ENCODE results near the gene ANKRD9. TPM values are rescaled to one million over a fixed set of nuclear protein-coding genes. Genes with fewer than 3 reads are reported as not detected.

Gene ANKRD9
- total and polyA plus RNA-seq, 2 donors (not counting 1 experiment from before 2014, with no cell fraction given): 2.7 to 22.0 TPM

GRCh38 chr14:102538602-102539543 is 29.3 kb upstream of the ANKRD9 start:
- Histone ChIP-seq H4K20me1 (ENCODE audit: control insufficient read depth, extremely low read depth, insufficient read depth, low read length) (no peaks in the 10 kb centered on the region), H3K4me1 (ENCODE audit: control insufficient read depth, extremely low read depth, insufficient read depth, low read length) (no peaks in the 10 kb centered on the region), H3K9me3 (ENCODE audit: control insufficient read depth, insufficient read depth, low read depth, low read length) (no peaks in the 10 kb centered on the region), H2AFZ (ENCODE audit: low read length) (no peak overlapping the region), H3K27me3 (ENCODE audit: control insufficient read depth, insufficient read depth, low read length) (peaks cover under 1% of the 10 kb centered on the region), H3K9ac (ENCODE audit: insufficient read depth, low read length) (no peak overlapping the region), H3K4me3 (replicated peaks in 1 of 4; ENCODE audit: control extremely low read depth in 1 of 4, insufficient read depth in 1 of 4, low read depth in 3 of 4, low read length in 4 of 4) (no peak overlapping the region), H3K4me2 (ENCODE audit: extremely low read depth, insufficient read depth, low read length) (no peak overlapping the region), H3K79me2 (ENCODE audit: control insufficient read depth, insufficient read depth, low read length) (no peaks in the 10 kb centered on the region), H3K36me3 (ENCODE audit: control insufficient read depth, insufficient read depth, low read length) (no peaks in the 10 kb centered on the region), H3K27ac (ENCODE audit: insufficient read depth, low read length) (no peak overlapping the region)
- TF ChIP-seq EZH2 (IDR thresholded peaks at IDR 0.05; ENCODE audit: low read length, missing control alignments) (no peak), CTCF (conservative IDR thresholded peaks at IDR 0.05 in 1 of 2, IDR thresholded peaks at IDR 0.05 in 1 of 2; ENCODE audit: low read depth in 1 of 2, low read length in 2 of 2) (no peak)
- peak in 1 of 2 donors; percentile 39 for DNase-seq (ENCODE audit: low read depth in 2 of 2)

GRCh38 chr14:102537981-102538601 is 28.5 kb upstream of the ANKRD9 start:
- no peak for TF ChIP-seq EZH2 (IDR thresholded peaks at IDR 0.05; ENCODE audit: low read length, missing control alignments)
- TF ChIP-seq CTCF (conservative IDR thresholded peaks at IDR 0.05 in 1 of 2, IDR thresholded peaks at IDR 0.05 in 1 of 2; ENCODE audit: low read depth in 1 of 2, low read length in 2 of 2): no peak
- no peak overlapping the region for H3K4me3 ChIP-seq (replicated peaks in 1 of 4; ENCODE audit: control extremely low read depth in 1 of 4, insufficient read depth in 1 of 4, low read depth in 3 of 4, low read length in 4 of 4)
- H3K4me1 ChIP-seq (ENCODE audit: control insufficient read depth, extremely low read depth, insufficient read depth, low read length): no peaks in the 10 kb centered on the region
- no peak overlapping the region for H2AFZ ChIP-seq (ENCODE audit: low read length)
- H3K9ac ChIP-seq (ENCODE audit: insufficient read depth, low read length): no peak overlapping the region
- DNase-seq (ENCODE audit: low read depth in 2 of 2): no peak
- no peak overlapping the region for H3K4me2 ChIP-seq (ENCODE audit: extremely low read depth, insufficient read depth, low read length)
- no peaks in the 10 kb centered on the region for H3K9me3 ChIP-seq (ENCODE audit: control insufficient read depth, insufficient read depth, low read depth, low read length)
- H3K27ac ChIP-seq (ENCODE audit: insufficient read depth, low read length): no peak overlapping the region
- H3K79me2 ChIP-seq (ENCODE audit: control insufficient read depth, insufficient read depth, low read length): no peaks in the 10 kb centered on the region
- no peaks in the 10 kb centered on the region for H4K20me1 ChIP-seq (ENCODE audit: control insufficient read depth, extremely low read depth, insufficient read depth, low read length)
- H3K36me3 ChIP-seq (ENCODE audit: control insufficient read depth, insufficient read depth, low read length): no peaks in the 10 kb centered on the region
- no peaks in the 10 kb centered on the region for H3K27me3 ChIP-seq (ENCODE audit: control insufficient read depth, insufficient read depth, low read length)

- Histone ChIP-seq H2AFZ (ENCODE audit: low read length) (no peak overlapping the region), H3K4me3 (replicated peaks in 1 of 4; ENCODE audit: control extremely low read depth in 1 of 4, insufficient read depth in 1 of 4, low read depth in 3 of 4, low read length in 4 of 4) (no peak overlapping the region), H3K4me1 (ENCODE audit: control insufficient read depth, extremely low read depth, insufficient read depth, low read length) (peaks cover 5% of the 10 kb centered on the region), H3K79me2 (ENCODE audit: control insufficient read depth, insufficient read depth, low read length) (no peaks in the 10 kb centered on the region), H3K36me3 (ENCODE audit: control insufficient read depth, insufficient read depth, low read length) (no peaks in the 10 kb centered on the region), H3K27ac (ENCODE audit: insufficient read depth, low read length) (no peak overlapping the region), H4K20me1 (ENCODE audit: control insufficient read depth, extremely low read depth, insufficient read depth, low read length) (no peaks in the 10 kb centered on the region), H3K9ac (ENCODE audit: insufficient read depth, low read length) (no peak overlapping the region), H3K4me2 (ENCODE audit: extremely low read depth, insufficient read depth, low read length) (no peak overlapping the region), H3K27me3 (ENCODE audit: control insufficient read depth, insufficient read depth, low read length) (no peaks in the 10 kb centered on the region), H3K9me3 (ENCODE audit: control insufficient read depth, insufficient read depth, low read depth, low read length) (no peaks in the 10 kb centered on the region)
- TF ChIP-seq CTCF (conservative IDR thresholded peaks at IDR 0.05 in 1 of 2, IDR thresholded peaks at IDR 0.05 in 1 of 2; ENCODE audit: low read depth in 1 of 2, low read length in 2 of 2) (no peak), EZH2 (IDR thresholded peaks at IDR 0.05; ENCODE audit: low read length, missing control alignments) (no peak)
- peak in 1 of 2 donors; percentile 32 for DNase-seq (ENCODE audit: low read depth in 2 of 2)
These were observed 22.7 kb upstream of the ANKRD9 start for GRCh38 chr14:102532204-102532658.

Measured in fibroblast of lung (primary cell).